WTC11 (cell line): ENCODE measurements around the gene GLI1.

ENCODE experiments used
- AR ChIP-seq: fragments of 250-450 bp; sonication (Bioruptor Pico); IDR thresholded peaks from 2 replicates; pipeline ENCODE4 v1.9.0; 2021; ENCODE audit warnings: mild to moderate bottlenecking
- ATF3 ChIP-seq: sonication (generic); formaldehyde crosslinking; conservative IDR thresholded peaks from 2 replicates; pipeline ENCODE4 v1.8.1; 2022; ENCODE audit warnings: mild to moderate bottlenecking, missing genetic modification reagents
- CTCF ChIP-seq: fragments of 200-600 bp; IDR thresholded peaks from 2 replicates; pipeline ENCODE4 v1.8.0; 2022; ENCODE audit warnings: antibody characterized with exemption
- PREB ChIP-seq: sonication (generic); formaldehyde crosslinking; IDR thresholded peaks from 2 replicates; pipeline ENCODE4 v1.8.1; 2022; ENCODE audit warnings: mild to moderate bottlenecking, missing genetic modification reagents, moderate library complexity, borderline replicate concordance
- SOX15 ChIP-seq: fragments of 250-450 bp; sonication (Bioruptor Pico); IDR thresholded peaks from 2 replicates; pipeline ENCODE4 v1.9.0; 2021; ENCODE audit warnings: mild to moderate bottlenecking
- USF1 ChIP-seq: sonication (generic); formaldehyde crosslinking; IDR thresholded peaks from 2 replicates; pipeline ENCODE4 v1.8.0; 2022; ENCODE audit warnings: mild to moderate bottlenecking, missing genetic modification reagents
- ZNF263 ChIP-seq: sonication (generic); formaldehyde crosslinking; IDR thresholded peaks from 2 replicates; pipeline ENCODE4 v1.8.1; 2022; ENCODE audit warnings: low read depth, mild to moderate bottlenecking, moderate library complexity, missing genetic modification reagents
- ZNF423 ChIP-seq: fragments of 250-450 bp; sonication (Bioruptor Pico); IDR thresholded peaks from 2 replicates; pipeline ENCODE4 v2.1.2; 2022; ENCODE audit warnings: mild to moderate bottlenecking, moderate library complexity
- ZNF671 ChIP-seq: fragments of 250-450 bp; sonication (Bioruptor Pico); IDR thresholded peaks from 2 replicates; pipeline ENCODE4 v1.8.0; 2021; ENCODE audit warnings: mild to moderate bottlenecking

GRCh38 chr12:57464569-57464968 is 5.0 kb downstream of the GLI1 start:
- TF ChIP-seq CTCF, result no peak
- TF ChIP-seq ZNF423 (CRISPR knock-in tag), result no peak
- no peak for TF ChIP-seq ATF3 (CRISPR knock-in tag)
- no peak for TF ChIP-seq PREB
- TF ChIP-seq ZNF263 (CRISPR knock-in tag), result no peak
- TF ChIP-seq ZNF671 (CRISPR knock-in tag), result no peak
- TF ChIP-seq USF1 (CRISPR knock-in tag), result no peak
- no peak for TF ChIP-seq SOX15 (CRISPR knock-in tag)
- no peak for TF ChIP-seq AR (CRISPR knock-in tag)
